Amniotic epithelial cell (primary cell): ENCODE data around the gene PRICKLE2.
A peak's percentile ranks its signal among the peaks of the same experiment; 100 is the strongest.

Source experiments
- DNase-seq: peaks from one replicate; pipeline ENCODE4 v3.0.0-alpha.2; 2010; ENCODE audit warnings: low read depth

PRICKLE2 gene

DNA sequence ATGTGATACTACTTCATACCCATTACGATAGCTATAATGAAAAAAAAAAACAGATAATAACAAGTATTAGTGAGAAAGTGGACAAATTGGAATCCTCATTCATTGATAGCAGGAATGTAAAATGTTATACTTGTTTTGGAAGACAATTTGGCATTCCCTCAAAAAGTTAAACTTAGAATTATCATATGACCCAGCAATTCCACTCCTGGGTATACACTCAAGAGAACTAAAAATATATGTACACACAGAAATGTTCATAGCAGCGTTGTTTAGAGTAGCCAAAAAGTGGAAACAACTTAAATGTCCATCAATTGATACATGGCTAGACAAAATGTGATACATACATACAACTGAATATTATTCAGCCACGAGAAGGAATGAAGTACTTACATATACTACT, 69.9 kb downstream of the PRICKLE2 start:
- no peak for DNase-seq

- DNase-seq: no peak
Measured at GRCh38 chr3:64152676-64153466, 72.4 kb downstream of the PRICKLE2 start.

- DNase-seq: peak; percentile 90
Measured at GRCh38 chr3:64152086-64152485, 73.2 kb downstream of the PRICKLE2 start.

DNA sequence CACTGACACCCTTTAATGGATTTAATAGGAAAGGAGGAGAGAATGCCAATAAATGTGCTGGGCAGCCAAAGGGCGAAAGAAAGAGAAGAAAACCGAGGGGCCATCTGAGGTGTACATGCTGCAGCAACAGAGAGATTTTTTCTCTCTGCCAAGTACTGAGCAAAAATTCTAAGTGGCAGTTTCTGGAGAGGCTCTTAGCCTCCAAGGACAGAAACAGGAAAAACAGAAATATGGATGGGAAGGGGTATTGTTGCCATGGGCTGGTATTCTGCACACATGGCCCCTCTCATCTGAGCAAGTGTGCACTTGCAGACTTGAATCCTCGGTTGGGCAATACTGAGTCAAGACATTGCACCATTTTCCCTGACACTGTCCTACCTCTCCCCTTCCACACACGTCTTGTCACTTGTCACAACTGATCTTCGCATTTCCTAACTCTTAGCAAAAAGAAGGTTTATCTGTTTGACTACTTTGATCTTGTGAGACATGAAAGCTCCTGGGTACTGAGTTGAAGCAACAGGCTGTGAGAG, 73.9 kb downstream of the PRICKLE2 start:
- peak; percentile 60 for DNase-seq

- peak; percentile 92 for DNase-seq
Measured at GRCh38 chr3:64150623-64151207, 74.6 kb downstream of the PRICKLE2 start.

- DNase-seq: no peak
Measured at GRCh38 chr3:64149886-64150285, 75.4 kb downstream of the PRICKLE2 start.

DNA sequence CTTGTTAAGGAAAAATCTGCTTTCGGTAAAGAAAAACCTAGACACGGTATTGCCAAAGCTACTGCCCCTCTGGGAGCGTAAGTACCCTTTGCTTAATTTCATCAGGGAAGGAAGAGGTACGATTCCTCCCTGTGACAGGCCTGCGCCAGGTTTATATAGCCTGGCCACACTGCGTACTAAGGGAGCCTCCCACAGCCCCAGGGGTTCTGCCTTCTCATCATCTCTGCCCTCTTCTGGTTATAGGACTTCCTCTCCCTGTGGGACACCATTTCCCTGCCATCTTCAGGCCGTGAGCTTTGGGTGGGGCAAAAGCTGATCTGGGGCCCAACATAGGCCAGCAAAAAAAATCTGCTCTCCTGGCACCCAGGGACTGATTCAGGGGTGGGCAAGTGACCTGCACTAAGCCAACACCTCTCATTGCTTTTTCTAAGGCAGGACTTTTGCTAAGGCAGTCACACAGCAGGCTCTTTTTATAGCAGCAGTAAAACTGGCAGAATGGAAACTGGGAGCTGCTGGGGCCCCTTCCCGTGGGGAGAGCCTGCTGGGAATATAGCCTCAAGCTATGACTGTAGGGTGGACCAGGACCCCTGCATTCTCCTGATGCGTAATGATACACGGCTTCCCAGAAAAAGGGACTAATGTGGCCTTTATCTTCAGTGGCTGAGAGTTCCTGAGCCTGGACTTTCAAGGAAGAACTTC, 76.2 kb downstream of the PRICKLE2 start:
- DNase-seq: no peak

GRCh38 chr3:64147211-64147610, 78.1 kb downstream of the PRICKLE2 start:
- no peak for DNase-seq

DNA sequence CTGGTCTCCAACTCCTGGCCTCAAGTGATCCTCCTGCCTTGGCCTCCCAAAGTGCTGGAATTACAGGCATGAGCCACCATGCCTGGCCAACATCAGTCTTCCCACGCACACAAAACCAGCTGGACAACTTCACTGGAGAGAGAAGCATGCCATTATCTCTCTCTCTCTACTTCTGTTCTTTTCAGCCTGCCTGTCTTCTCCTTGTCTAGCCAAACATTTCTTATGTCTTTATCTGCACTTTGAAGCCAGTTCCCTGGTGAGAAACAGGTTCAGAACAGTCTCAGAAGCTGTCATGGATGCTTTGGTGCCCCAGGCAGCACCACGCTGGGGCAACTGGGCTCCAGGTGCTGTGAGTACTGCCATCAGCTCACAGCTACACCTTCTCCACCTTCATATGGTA, 79.8 kb downstream of the PRICKLE2 start:
- peak; percentile 26 for DNase-seq

DNA sequence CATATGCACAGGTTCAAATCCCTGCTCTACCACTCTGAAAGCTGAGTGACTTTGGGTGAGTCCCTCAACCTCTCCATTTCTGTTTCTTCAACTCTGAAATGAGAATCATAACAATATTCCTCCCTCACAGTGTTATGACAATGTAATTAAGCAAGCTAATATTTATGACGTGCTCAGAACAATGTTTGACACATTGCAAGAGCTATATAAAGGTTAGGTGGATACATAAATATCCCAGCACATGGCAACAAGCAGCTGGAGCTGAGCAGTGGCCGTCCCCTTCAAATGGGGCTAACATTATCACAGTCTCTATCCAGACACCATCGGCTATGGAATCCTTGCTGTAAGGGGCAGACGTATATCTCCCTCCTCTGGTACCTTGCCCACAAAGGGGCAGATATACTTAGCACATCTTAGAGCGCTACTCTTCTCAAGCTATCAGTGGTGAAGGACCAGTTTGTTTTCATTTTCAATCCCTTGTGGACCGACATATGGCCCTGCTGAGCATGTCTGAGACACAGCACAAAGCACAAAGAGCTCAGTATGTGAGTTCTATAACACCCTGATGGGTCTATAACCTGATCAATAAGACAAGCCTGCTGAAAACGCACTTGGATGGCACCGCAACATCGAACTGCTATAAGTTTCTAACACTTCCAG, 80.9 kb downstream of the PRICKLE2 start:
- DNase-seq: no peak

- DNase-seq: peak; percentile 84
Measured at GRCh38 chr3:64143409-64144130, 81.7 kb downstream of the PRICKLE2 start.

DNA sequence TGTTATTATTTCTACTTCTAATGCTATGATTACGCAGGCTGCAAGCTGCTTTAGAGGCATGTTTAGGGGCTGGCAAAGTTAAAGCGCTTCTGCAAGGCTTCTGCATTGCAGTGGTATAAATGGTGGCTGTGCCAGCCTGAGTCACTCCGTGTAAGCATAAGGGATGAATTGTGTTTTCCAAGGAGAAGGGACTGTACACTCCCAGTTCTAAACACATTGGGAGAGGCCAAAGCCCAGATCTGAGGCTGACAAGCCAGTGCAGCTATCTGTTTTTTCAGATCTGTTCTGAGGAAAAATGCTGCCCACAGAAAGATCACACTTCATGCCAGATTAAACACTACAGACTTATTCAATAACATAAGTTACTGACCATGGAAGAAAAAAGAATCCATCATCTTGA, 83.8 kb downstream of the PRICKLE2 start:
- DNase-seq: peak; percentile 32

DNA sequence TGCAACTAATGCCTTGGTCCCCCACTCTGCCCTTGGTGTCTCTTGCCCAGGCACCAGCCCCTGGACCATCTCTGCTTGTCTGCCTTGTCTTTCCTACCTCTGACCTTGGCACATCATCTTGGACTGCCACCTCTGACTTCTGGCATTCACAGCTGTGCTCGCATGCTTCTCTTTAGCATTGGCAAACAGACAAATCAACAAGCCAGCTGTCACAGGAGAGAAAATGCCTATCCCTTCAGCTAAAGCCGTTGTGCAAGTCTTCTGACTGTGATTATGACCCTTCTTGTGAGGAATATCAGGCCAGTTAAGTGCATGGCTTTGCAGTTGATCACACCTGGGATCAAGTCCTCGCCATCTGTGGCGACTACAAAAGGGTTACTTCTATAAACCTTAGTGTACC, 84.6 kb downstream of the PRICKLE2 start:
- no peak for DNase-seq

DNA sequence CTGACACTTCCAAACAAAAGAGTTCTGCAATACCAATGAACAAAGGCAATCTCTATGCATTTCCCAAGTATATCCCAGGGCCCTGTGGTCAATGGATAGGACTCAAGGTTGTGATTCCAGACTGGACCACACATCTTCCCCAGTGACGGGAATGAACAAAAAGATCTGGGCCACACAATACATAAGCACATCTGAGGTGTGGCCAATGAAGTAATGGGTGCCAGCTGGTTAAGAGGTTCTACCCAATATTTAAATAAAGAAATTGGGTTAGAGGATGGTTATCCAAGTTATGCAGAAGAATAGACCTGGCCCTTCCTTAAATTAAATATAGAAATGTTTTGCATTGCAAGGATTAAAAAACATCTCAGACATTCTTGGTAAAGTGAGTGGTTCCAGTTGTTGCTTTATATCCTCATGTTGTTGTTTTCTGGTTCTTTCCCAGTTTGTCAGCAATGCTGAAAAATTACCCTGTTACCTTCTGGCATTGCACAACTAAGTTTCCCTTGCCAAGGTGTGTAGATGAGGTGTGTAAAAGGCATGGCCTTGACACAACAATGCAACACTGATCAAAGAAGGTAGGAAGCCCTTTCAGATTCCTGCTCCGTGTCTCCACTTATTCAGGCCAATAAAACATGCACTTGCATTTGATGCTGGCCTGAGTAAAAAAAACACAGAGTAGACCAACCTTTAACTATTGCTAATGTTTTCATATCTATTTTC, 86.5 kb downstream of the PRICKLE2 start:
- no peak for DNase-seq

DNA sequence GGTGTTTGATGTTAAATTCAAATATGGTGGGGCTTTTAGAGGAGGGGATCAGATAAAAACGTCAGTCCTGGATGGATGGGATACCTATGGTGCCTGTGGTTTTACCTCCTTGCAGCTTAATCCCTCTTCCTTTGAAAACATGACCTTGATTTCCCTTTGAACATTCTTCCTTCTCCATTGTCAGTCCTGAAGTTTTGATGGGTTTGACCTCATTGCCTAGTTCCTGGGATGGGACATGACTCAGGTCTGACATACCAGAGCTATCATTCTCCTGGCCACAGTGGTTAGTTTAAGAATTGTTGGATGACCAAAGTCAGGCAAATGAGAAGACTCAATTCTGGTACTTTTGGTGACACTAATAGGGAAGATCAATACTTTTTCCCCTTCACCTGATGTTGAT, 87.2 kb downstream of the PRICKLE2 start:
- DNase-seq: peak; percentile 66

GRCh38 chr3:64134882-64135281, 90.4 kb downstream of the PRICKLE2 start:
- no peak for DNase-seq

- peak; percentile 58 for DNase-seq
Measured at GRCh38 chr3:64133987-64134386, 91.3 kb downstream of the PRICKLE2 start.

DNA sequence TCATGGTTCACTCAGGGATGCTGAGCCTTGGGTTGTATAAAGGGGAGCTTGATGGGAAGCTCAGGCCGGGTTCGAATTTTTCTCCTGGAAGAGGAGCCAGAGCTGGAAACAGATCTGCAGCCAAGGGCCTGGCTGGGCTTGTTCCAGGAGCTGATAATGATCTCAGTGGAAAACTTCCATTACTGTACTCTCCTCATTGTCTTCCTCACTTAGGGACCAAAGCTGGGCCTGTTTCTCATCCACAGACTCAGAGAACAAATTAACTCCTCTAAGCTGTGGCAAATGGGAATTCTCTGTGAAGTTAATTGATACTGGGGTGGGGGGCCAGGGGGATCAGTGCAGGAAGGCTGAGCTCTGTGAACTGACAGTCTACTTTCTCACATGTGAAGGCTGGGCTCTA, 92.0 kb downstream of the PRICKLE2 start:
- no peak for DNase-seq

- DNase-seq: no peak
Measured at GRCh38 chr3:64131725-64132469, 93.4 kb downstream of the PRICKLE2 start.

- no peak for DNase-seq
Measured at GRCh38 chr3:64130436-64130835, 94.8 kb downstream of the PRICKLE2 start.
